Measurements from ENCODE around the gene OR5K1.

Gene OR5K1

DNA sequence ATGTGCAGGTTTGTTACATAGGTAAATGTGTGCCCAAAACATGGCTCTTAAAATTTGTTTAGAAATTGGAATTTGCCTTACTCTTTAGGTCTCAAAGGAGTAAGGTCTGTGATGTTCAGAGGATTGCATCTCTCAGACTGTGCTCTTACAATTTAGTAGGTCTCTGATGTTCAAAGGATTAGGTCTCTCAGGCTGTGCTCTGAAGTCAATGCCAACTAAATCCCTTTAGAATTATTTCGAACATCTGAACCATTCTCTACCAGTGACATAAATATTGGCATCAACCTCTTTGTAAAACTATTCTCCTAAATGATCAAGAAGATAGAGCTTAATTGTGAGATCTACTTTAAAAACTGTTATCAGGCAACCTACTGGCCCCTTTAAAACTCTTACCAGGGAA is at the start of gene OR5K1:
Gene OR5K1, plus strand, starts transcription at position 301 of the 400 bp plus-strand sequence. CDS start 6,376 bp downstream, outside the sequence.
- FAIRE-seq, result no peak

DNA sequence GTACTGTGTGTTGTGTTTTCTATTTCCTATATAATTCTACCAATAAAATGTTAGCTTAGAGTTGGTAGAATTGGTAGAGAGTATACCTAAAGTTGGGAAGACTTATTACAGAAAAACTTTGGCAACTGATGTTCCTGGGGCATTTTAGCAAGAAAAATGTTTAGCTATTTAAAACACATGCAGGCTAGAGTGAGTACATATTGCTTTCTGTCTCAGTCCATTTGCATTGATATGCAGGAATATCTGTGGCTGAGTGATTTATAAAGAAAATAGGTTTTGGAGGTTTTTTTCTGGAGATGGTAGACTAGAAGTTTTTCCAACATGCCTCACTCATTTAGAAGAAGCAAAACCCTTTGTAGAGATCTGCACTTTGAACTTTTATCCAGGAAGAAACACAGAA is 30.4 kb upstream of the OR5K1 start:
- no peak for FAIRE-seq

DNA sequence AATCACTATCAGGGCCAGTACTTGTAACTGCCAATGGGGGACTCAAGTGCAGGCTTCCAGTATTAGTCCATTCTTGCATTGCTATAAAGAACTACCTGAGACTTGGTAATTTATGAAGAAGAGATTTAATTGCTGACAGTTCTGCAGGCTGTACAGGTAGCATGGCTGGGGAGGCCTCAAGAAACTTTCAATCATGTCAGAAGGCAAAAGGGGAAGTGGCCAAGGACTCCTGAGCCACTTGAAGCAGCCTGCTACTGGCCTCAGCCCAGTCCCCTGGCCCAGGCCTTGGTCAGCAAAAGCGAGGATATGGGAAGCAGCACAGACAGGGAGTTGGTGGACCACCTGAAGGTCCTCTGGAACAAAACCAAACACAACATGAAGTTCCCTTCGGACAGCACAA is 29.2 kb upstream of the OR5K1 start:
- FAIRE-seq, result no peak

DNA sequence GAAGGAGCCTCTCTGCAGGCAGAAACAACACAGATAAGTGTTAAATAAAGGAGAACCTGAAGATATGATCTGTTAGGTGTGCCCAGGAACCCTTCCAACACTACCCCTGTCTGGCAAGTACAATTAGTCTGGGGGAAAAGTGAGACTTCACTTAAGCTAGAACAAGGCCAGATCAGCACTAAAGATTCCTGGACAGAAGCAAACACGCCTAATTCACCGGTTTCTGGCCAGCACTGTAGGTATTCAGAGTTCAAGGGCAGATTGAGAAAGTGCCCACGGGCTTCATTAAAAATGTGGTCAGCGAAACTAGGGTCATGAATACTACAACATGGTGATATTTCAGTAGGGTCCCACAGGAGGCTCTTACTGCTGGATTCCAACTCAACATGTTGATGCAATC is 28.6 kb upstream of the OR5K1 start:
- FAIRE-seq, result no peak

DNA sequence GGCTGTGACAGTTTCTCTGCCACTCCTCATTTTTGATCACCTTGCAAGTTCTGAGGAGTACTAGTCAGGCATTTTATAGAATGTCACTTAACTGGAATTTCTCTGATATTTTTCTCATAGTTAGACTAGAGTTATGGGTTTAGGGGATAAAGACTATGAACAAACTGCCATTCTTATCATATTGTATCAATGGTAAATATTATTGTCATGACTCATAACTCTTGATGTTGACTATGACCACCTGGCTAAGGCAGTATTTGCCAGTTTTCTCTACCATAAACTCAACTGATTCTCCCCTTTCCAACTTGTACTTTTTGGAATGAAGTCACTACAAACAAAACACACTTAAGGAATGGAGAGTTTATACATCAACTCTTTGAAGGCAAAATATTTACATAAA is 22.7 kb upstream of the OR5K1 start:
- FAIRE-seq, result no peak

DNA sequence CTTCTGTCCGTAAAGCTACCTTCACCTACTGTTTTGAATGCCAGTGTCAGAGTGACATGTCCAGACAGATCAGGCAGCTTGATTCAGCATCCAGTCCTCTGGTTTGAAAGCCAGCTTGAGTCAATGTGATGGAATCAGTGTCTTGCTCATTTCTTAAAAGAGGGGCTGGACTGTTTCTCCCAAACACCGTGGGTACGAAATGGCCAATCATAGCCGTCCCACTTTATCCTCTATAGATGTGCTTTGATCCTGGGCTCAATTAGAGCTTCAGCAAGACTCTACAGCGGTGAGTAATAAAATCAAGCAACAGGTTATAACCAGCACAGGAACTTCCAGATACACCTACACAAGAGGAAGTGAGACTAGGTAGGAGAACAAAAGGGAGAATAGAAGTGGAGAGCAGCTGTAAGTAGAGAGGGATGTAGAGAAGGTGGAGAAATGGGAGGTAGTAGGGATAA is 17.0 kb upstream of the OR5K1 start:
- no peak for FAIRE-seq

DNA sequence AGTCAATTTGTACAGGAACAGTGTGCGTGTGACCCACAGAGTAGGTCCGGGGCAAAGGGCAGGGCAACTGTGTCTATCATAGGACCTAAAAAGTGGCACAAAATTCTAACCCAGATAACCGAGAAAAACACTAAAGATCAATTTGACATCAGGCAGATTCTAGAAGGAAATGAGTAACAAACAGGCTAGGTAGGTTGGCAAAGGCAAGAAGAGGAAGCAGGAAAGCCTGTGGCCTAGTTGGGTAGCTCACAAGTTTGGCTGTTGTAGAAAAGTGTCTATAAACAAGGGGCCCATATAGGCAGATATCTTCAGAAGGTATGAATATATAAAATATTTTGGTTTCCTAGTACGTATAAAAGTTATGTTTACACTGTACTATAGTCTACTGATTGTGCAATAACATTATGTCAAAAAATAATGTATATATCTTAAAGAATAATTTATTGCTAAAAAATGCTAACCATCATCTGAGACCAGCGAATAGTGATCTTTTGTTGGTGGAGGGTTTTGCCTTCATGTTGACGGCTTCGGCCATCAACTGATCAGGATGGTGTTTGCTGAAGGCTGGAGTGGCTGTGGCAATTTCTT is 13.3 kb upstream of the OR5K1 start:
- no peak for FAIRE-seq

DNA sequence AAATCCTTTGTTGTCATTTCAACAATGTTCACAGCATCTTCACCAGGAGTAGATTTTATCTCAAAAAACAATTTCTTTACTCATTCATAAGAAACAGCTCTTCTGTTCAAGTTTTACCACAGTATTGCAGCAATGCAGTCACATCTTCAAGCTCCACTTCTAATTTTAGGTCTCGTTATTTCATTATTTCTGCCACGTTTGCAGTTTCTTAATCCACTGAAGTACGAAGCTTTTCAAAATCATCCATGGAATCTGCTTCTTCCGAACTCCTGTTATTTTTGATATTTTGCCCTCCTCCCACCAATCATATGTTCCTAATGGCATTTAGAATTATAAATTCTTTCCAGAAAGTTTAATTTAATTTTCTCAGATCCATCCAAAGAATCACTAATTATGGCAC is 12.6 kb upstream of the OR5K1 start:
- FAIRE-seq, result no peak

DNA sequence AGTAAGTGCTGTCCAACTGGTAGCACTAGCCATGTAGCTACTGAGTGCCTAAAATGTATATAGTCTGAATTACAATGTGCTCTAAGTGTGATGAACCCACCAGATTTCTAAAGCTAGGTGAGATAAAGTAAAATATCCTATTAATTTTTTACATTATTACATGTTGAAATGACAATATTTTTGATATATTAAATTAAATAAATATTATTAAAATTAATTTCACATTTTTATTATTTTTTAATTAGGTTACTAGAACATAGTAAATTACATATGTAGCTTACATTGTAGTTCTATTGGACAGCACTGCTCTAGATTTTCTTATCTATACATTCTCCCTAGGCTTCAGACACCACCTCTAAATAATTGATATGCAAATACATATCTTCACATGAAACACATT is 9.2 kb upstream of the OR5K1 start:
- no peak for FAIRE-seq

DNA sequence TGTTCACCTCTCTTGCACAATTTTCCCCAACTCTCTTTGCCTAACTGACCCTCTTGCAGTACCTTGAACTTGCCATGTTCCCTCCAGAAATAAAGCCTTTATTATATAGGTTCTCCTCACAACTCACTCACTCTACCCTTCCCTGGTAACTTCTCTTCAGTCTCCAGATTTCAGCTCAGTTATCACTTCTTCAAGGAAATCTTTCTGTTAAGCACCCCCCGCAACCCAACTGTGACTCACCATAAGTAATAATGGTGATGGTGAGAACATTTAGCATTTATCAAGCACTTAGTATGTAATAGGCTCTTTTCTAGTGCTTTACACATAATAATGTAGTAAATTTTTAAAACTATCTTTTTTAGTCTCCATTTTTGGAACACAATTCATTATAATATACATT is 8.1 kb upstream of the OR5K1 start:
- no peak for FAIRE-seq

DNA sequence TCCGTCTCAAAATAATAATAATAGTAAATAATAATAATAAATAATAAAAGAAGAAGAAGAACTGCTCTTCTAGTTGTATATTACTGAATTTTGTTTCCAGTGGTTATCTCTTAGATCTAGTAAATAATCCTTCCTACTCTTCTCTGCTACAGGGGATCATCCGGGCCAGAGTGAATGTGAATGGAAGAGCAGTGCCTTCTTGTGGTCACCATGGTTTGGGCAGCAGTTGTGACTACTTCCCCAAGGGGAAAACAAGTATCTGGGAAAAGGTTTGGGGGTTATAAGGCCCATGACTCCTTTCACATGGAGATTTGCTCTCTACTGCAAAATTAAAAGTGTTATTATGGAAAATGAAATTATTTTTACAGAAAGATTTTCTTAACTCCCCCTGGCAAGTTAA is 5.5 kb upstream of the OR5K1 start:
- no peak for FAIRE-seq

DNA sequence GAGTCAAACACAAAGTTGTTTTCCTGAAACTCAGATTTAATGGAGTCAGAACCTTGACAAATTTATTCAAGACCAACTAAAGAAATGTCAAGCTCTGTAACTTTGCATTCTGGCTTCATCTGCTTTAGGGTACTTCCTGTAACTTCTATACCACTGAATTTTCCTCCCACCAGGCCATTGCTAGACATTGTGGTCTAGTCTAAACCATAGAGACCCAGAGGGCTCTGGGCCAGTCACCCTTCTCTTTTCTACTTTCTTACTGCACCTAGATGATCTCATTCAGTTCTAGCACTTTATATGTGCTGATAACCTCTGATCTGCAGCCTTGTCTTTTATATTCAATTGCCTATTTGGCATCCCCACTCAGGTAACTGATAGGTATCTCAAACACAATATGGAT is 2.8 kb upstream of the OR5K1 start:
- no peak for FAIRE-seq

DNA sequence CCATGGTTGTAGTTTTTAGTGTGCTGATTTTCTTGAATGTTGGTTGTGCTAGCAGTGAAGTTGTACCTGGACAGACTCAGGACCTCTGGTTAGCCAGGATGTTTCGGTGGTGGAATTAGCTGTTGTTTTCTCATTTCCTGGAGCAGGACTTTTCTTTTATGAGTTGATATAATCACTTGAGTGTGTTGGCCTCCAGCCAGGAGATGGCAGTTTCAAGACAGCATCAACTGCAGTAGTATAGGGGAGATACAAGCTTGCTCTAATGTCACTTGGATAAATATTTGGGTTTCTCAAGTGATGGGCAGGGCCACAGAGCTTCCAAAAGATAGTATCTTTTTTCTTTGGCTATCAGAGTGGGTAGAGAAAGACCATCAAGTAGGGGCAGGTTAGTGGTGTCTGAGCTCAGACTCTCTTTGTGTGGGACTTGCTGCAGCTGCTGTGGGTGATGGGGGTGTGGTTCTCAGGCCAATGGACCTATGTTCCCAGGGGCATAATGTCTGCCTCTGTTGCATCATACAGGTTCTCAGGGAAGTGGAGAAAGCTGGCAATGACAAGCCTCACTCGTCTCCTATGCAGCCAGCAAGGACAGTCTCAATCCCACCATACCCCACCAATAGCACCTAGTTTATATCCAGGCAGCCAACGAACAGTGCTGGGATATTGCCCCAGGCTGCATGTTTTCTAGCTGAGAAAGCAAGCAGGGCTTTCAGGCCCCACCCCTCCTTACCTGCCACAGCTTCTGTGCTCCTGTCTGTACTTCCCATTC is 19.9 kb downstream of the OR5K1 start:
- FAIRE-seq, result no peak

DNA sequence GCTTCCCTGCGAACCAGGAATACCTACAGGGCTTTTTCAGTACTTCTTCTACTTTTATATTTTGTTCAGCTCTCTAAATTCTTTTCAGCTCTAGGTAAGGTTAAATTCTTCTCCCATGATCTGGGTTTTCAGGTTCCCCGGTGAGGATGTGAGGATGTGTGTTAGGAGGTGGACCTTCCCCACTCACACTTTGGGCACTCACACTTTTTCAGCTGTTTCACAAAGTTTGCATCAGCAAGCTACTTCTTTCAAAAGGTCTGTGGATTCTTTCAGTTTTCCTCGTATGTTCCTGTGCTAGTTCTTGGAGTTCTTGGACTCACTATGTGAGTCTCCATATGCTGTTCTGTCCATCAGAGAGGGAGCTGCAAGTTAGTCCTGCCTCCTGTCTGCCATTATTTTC is 20.6 kb downstream of the OR5K1 start:
- no peak for FAIRE-seq

DNA sequence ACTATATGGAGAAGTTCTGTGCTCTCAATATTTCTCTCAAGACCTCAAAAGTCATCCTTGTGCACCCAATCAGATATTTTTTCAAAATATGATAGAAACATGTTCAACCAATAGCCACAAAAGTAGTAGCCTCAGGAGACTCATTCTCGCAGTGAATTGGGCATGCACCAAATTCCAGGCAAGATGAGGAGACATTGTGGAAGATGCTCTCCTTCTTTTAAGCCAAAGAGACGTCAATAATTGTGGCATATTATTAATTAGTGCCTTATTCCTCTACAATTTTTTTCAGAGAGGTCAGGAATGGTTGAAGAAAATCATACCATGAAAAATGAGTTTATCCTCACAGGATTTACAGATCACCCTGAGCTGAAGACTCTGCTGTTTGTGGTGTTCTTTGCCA is 34.4 kb downstream of the OR5K1 start, which contains the start of gene OR5K2:
Gene OR5K2, plus strand, starts transcription at position 301 of the 400 bp plus-strand sequence. Its CDS starts 0 bp downstream, at position 301.
- FAIRE-seq, result no peak

DNA sequence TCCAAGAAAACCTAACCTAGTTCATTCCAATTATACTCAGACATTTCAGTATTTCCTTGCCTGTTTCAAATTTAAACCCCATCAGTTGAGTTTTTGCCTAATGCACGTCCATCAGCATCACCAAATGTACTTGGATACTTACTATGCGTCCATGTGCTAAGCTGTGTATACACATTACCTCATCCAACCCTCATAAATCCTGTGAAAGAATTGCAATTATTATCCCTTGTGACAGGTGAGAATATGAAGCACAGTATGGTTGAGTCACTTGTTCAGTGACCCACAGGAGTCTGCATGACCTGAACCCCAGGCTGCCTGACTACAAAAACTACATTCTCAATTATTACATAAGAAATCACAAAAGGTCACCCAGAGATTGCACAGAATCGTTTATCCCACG is 37.0 kb downstream of the OR5K1 start:
- FAIRE-seq, result no peak

DNA sequence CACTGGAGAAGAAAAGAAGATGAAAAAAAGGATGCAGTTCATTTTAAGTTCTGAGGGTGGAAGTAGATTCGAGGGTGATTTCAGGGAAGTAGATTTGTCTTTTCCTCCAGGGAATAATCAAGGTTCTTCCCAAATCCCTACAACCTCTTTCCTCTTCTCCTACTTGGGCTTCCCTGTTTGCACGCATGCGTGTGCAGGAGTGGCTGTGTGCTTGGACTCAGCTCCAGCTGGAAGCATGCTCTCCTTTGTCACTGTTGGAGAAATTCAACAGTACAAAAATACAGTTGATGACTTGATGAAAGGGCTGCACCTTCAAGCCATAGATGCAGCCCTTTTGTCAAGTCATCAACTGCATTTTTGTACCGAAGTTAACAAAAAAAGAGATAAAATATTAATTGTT is 38.3 kb downstream of the OR5K1 start:
- no peak for FAIRE-seq

DNA sequence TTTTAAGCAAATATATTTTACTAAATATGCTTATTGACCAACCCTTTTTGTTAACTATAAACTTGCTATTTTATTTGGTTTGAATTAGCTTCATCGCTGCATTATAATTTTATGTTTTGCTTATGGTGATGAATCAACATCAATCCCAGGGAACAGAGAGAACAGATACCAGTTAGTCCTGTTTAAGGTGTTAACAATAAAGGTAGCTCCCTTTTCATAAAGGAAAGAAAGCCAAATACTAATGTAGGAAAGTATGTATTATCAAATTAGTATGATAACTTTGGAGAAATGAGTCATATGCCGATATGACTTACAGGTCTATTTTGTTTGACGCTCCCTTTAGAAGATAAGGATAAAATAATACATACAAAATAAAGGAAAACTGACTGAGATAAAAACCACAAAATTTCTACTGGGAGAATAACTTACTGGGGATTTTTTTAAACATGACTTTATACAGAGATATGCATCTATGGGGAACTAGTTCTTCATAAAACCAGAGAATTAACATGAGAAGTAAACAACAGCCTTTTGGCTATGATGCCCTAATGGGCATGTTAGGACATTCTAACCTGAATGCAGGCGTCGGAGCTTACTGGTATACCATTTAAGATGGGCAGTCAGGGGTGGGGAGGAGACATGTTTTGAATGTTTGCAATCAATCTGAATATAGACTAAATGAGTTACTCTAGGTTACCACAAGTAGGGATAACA is 39.0 kb downstream of the OR5K1 start:
- no peak for FAIRE-seq

DNA sequence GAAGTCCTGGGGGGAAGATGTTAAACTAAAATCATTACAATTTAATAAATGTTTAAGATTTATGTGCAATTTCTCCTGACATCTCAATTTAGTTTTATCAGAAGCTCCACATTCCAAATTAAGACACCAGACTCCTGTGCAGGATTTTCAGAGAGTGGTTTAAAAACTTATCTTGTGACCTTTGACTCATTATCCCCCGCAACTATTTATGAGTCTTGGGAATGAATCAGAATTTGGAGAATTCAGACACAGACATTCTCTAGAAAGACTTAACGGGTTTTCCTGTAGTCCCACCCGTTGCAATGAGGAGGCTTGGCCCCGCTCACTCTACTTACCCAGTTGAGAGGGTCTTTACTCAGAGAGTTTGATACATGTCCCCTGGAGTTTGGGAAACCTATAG is 41.5 kb downstream of the OR5K1 start:
- no peak for FAIRE-seq

DNA sequence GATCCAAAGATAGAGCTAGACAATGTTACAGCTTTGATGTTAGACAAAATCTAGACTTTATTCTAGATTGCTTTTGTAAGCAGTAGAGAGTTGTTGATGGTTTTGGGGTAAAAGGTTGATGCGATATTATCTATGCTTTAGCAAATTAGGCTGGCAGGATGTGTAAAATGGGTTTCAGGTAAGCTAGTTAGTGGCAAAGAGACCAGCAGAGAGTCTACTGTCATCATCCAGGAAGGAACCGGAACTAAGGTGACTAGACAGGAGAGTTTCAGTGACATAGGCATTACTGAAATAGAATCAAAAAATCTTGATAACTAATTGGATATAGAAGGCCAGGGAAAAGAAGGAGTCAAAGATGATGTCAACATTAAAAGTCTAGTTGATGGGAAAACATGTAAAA is 45.6 kb downstream of the OR5K1 start:
- no peak for FAIRE-seq

DNA sequence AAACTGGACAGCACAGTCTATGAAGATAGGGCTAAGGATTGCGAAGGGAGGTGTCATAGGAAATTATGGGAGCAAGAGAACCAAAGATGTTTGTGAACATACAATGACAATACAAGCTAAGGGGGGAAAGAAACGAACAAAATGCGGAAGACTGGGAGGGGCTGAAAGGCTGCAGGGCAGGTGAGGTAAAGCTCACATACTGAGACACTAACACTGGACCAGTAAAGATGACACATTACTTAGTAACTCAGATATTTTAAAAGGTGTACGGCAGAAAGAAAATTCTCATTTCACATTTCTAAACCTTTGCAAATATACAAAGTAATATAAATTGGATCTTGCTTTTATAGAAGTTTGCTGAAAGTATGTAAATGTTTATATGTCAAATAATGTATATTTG is 49.6 kb downstream of the OR5K1 start:
- FAIRE-seq, result no peak

DNA sequence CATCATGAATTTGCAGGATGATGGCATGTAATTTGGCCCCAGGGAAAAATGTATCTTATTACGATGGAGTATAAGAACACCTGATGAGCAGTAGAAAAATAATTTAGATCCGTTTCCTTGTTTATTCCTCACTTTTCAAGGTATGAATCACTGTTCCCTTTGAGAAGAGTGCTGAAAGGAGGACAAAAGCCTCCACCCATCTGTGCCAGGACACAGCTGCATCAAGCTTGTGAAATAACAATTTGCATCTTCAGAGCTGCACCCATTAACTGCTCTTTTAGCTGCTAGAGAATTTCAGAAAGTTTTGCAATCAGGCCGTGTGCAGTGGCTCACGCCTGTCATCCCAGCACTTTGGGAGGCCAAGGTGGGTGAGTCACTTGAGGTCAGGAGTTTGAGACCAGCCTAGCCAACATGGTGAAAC is 50.1 kb downstream of the OR5K1 start:
- FAIRE-seq, result no peak

DNA sequence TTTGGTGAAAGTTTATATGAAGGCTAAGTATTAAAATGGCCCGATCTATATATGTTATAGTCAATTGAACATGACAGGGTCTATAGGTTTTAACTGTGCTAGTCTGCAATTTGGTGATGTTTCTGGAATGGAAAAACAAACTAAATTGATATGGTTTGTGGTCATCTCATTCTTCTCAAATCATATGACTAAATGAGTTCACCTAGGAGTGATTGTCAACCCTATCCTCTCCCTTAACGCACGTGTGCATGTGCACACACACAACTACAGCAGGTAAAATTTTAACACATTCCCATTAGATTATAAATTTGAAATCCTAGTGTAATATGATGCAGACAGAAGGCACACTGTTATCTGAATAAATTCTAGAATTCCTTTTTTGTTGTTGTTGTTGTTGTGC is 50.7 kb downstream of the OR5K1 start:
- FAIRE-seq, result no peak

DNA sequence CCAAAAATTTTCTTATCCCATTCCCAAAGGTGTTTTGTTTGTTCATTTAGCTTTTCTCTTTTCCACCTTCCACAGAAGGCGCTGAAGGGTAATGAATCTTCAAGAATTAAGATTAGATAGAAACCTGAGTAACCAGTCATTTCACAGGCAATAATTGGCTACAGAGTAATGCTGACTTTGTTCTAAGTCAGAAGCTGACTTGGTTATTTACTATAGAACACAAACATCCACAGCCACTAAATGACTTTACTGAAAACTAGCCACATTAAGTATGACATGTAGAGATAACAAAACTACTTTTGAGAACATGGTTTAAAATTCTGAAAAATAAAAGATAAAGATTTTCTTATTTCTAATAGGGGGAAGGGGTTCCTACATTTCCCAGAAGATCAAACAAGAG is 51.9 kb downstream of the OR5K1 start:
- peak; percentile 55 for FAIRE-seq

Measured in islet of Langerhans (tissue), 1 donor.